Head of caudate nucleus (tissue), 42 donors: ENCODE results near the gene C10orf143.
A peak's percentile ranks its signal among the peaks of the same experiment; 100 is the strongest.

Experiments
- DNase-seq, 42 donors: peaks; one replicate each; pipeline versions ENCODE4 v3.0.0 to v3.0.0-alpha.2; 2020 to 2021; ENCODE audit warnings: mixed read lengths in 7 of 42
- intact Hi-C: fragments of 100-400 bp; cut with DNase I; formaldehyde crosslinking; loops from one replicate; pipeline ENCODE4 v1.15.0; 2022

The C10orf143 gene

DNA sequence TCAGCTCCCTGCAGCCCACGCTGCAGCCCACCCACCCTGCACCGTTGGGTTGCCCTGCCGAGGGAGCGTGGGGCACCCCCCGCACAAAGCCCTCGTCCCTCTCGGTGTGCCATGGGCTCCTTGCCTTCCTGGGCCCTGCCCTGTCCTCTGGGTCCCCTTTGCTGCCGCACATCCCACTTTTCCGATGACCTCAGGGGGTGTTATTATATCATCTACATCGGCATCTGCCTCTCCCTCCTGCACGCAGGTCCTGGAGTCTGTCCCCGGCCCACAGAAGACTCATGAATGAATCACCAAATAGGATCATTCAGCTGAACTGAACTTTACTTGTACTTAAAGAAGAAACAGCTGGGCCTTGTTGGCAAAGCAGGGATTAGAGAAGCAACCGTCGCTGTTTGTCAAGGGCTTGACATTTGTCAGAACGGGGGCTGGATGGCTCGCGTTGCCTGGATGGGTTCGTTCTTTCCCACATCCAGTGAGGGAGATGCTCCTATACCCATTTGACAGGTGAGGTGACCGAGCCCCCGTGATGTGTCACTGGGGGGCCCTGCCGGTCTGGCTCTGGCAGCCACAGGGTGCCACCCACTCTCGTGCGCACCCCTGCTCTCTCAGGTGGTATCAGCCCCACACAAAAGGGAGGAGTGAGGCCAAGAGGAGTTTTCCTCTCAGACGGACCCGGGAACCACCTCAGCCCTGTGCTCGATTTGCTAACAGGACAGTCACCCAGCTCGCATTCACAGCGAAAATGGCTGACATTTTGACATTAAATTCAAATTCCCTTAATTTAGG is 87.9 kb downstream of the C10orf143 start:
- DNase-seq: peak in 1 of 42 donors; percentile 24
- intact Hi-C loops: no loop called here

DNA sequence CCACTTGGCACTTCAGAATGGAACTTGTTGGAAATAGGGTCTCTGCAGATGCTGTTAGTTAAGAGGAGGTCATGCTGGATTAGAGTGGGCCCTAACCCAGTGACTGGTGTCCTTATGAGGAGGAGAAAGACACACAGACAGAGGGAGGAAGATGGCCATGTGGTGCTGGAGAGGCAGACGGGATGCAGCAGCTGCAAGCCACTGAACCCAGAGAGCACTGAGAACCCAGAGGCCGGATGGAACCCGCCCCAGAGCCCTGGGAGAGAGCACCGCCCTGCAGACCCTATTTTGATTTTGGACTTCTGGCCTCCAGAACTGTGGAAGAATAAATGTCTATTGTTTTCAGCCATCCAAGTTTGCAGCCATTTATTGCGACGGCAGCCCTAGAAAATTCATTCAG is 88.5 kb downstream of the C10orf143 start:
- intact Hi-C loops: no loop called here
- no peak for DNase-seq

- intact Hi-C loops: no loop called here
- DNase-seq: peak in 3 of 42 donors; percentile 5 to 26 (median 10)
Observed at GRCh38 chr10:130021383-130021950, 89.2 kb downstream of the C10orf143 start.

DNA sequence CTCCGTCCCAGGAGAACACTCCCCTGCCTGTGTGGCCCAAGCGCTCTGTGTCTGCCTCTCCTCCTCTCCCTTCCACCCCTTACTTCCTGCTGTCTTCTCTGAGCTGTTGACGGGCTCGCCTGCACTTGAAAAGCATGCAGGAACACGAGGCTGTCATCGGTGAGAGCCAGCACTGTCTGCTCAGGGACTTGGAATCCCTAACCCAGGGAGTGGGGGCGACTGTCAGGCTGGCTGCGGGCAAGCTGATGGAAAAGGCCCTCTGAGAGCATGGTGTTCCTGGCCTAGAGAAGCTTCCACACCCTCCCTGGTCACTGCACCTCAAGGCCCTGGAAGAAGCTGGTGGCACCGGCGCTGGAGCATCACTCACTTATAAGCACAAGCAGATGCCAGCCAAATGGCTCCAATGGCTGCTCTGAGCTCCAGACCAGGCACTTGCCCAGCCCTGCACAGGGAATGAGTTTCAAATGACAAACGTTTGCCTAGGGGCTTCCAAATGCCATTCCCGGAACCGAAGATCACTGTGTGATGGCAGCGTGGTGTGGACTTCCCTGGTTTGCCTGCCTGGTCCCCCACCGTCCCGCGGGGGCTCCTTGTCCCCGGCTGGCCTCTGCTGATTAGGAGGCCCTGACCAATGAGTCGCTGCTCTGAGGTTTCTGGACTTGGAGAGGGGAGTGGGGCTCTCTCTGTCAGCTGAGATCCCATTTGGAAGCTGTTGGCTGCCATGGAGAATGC is 89.8 kb downstream of the C10orf143 start:
- DNase-seq: peak in 4 of 42 donors; percentile 6 to 33 (median 20)
- intact Hi-C loops: no loop called here

DNA sequence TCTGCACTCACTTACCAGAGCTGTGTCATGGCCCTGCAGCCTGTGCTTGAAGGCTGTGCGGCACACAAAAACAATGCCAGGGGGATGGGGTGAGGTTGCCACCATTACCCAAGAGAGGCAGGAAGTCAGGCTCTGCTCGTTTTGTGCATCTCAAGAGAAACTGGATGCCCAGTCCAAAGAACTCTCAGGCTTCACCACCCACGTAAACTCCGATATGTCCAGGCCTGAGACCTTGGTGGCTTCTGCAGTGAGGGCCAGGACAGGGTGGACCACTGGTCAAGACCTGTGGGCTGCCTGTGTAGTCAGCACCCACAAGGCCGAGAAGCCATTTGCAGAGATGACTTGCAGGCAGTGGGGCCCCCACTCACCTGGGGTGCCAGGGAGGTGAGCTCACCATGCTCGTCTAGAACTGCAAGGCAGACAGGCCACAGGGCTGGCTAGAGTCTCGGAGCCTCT is 91.9 kb downstream of the C10orf143 start:
- peak in 6 of 42 donors; percentile 2 to 33 (median 15) for DNase-seq
- intact Hi-C loops: no loop called here

GRCh38 chr10:130018265-130018664 is 92.4 kb downstream of the C10orf143 start:
- intact Hi-C loops: no loop called here
- peak in 4 of 42 donors; percentile 5 to 29 (median 9) for DNase-seq

DNA sequence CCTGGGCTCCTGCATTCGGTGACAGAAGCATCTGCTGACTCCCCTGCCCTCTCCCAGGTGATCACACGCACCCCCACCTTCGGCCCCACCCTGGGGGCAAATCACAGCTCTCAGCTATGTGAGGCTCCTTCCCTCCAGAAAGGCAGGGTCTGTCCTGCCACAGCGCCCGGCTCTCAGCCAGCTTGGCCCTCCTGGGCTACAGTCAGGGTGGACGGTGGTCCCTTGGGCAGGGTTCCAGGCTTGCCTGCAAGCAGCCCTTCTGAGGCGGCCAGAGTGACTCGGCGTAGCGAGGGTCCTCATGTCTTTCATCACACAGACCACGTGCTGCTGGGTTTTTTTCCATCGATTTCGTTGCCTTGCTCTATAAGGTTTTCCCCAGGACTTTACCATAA is 93.0 kb downstream of the C10orf143 start:
- DNase-seq: peak in 6 of 42 donors; percentile 4 to 40 (median 22)
- intact Hi-C loops: no loop called here

DNA sequence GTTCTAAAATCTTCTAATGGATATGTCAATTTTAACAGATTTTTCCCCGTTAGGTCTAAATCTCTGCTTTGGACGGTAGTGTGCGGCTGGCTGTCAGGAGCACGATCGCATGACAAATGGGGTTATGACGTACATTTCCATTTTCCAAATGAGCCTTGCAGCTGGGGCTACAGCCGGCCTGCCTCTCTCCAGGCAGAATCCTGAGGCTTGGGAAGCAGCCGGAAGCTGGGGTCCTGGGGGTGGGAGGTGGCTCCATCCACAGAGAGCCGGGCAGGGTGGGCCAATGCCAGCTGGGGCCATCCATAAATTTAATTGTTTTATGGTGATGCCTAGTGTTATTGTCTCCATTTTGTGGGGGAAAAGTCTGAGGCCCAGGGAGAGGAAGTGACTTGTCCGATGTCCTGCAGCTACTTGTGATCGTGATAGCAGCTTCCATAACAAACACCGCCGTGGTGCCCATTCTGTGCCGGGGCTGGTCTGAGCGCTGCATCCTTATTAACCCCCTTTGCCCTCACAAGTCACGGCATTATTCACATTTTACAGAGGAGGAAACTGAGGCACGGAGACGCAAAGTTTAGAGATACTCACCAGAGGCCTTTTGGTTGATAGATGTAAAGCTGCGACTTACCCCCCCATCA is 93.5 kb downstream of the C10orf143 start:
- peak in 4 of 42 donors; percentile 10 to 33 (median 16) for DNase-seq
- intact Hi-C loops: no loop called here

GRCh38 chr10:130016095-130016494 is 94.5 kb downstream of the C10orf143 start:
- intact Hi-C loops: no loop called here
- no peak for DNase-seq

DNA sequence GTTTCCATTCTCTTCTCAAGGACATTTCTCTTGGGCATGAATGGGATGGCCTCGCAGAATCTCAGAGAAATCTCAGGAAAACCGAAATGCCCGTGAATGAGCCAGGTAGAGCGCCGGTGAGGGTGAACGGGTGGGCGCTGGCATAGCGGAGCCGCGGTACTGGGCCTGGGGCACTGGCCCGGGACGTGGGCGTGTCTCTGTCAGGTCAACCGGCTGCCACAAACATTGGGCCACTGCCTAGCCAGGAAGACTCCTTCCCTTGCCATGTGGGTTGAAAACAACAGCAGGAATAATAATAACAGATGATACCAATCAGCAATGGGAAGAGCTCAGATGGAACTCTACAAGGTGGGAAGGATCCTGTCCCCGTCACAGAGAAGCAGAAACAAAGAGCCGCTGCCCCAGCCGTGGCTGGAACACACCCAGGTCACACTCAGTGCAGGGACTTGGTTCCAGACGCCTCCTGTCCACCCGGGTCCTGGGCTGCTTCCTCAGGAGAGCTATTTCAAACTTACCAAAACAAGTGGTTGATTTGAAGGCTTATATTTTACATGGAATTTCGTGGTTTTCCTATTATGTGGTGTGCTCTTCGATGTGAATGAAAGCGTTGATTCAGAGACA is 95.4 kb downstream of the C10orf143 start:
- DNase-seq: peak in 3 of 42 donors; percentile 6 to 36 (median 22)
- intact Hi-C loops: no loop called here

- peak in 5 of 42 donors; percentile 15 to 34 (median 31) for DNase-seq
- intact Hi-C loops: no loop called here
Observed at GRCh38 chr10:130014263-130015074, 96.2 kb downstream of the C10orf143 start.
